ENCODE results near the gene NODAL.

Gene NODAL

DNA sequence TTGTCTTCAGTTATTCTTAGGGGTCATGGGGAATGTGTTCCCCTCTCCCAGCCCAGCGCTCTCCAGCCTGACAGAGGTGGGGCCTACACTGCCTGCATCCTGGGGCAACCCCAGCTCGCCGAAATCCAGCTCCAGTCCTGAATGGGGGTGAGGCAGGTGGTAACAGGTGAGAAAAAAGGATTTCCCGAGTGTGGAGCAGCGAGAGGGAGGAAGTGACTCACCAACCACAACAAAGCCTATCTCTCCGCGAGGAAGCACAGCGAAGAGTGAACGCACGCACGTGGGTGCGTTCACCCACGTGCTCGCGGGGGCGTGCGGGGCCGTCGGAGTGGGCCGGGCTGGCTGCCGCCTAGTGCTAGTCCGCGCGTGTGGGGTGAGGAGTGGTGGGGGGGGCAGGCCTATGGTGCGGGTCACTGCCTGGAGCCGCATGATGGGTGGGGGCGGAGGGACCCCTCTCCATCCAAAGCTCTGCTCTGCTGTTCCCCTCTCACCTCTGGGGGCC lies 36.2 kb upstream of the NODAL start (continued):
- no peak for TF ChIP-seq ZNF140 (tag by site-specific recombination; IDR thresholded peaks at IDR 0.05)
- TF ChIP-seq, protein P1, sequence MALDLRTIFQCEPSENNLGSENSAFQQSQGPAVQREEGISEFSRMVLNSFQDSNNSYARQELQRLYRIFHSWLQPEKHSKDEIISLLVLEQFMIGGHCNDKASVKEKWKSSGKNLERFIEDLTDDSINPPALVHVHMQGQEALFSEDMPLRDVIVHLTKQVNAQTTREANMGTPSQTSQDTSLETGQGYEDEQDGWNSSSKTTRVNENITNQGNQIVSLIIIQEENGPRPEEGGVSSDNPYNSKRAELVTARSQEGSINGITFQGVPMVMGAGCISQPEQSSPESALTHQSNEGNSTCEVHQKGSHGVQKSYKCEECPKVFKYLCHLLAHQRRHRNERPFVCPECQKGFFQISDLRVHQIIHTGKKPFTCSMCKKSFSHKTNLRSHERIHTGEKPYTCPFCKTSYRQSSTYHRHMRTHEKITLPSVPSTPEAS (tag by site-specific recombination; IDR thresholded peaks at IDR 0.05) = 0 out of 2 replicates have a peak, but pooled peaks have one; percentile 9
- TF ChIP-seq KLF8 (tag by site-specific recombination; IDR thresholded peaks at IDR 0.05) = peak; percentile 14; the same call in 1 of the 2 replicates
- TF ChIP-seq ZBTB7A (tag by site-specific recombination; IDR thresholded peaks at IDR 0.05; ENCODE audit: low read depth) = peak; percentile 38; the same call in 1 of the 2 replicates
- TF ChIP-seq ZNF776 (tag by site-specific recombination; IDR thresholded peaks at IDR 0.05; ENCODE audit: borderline replicate concordance) = no peak
- TF ChIP-seq REPIN1 (tag by site-specific recombination; IDR thresholded peaks at IDR 0.05; ENCODE audit: low read depth) = no peak
- peak; percentile 33; the same call in 1 of the 2 replicates for TF ChIP-seq ZXDB (tag by site-specific recombination; IDR thresholded peaks at IDR 0.05)
- TF ChIP-seq ZNF677 (tag by site-specific recombination; IDR thresholded peaks at IDR 0.05) = no peak
- TF ChIP-seq ZNF155 (tag by site-specific recombination; IDR thresholded peaks at IDR 0.05) = no peak
- no peak for TF ChIP-seq ZNF521 (tag by site-specific recombination; IDR thresholded peaks at IDR 0.05)
- TF ChIP-seq ZNF76 (tag by site-specific recombination; IDR thresholded peaks at IDR 0.05; ENCODE audit: borderline replicate concordance, low read depth) = no peak
- TF ChIP-seq ZNF660 (tag by site-specific recombination; IDR thresholded peaks at IDR 0.05) = no peak
- no peak for TF ChIP-seq ZNF530 (tag by site-specific recombination; IDR thresholded peaks at IDR 0.05; ENCODE audit: low read depth)
- TF ChIP-seq ZNF2 (tag by site-specific recombination; IDR thresholded peaks at IDR 0.05) = no peak
- peak; percentile 80; the same call in 1 of the 2 replicates for TF ChIP-seq ZNF335 (tag by site-specific recombination; conservative IDR thresholded peaks at IDR 0.05)
- no peak for TF ChIP-seq ZSCAN16 (tag by site-specific recombination; IDR thresholded peaks at IDR 0.05)
- no peak for TF ChIP-seq ZNF791 (tag by site-specific recombination; IDR thresholded peaks at IDR 0.05)
- peak; percentile 56 for TF ChIP-seq GLIS1 (tag by site-specific recombination; IDR thresholded peaks at IDR 0.05)
- no peak for TF ChIP-seq ZNF354C (tag by site-specific recombination; IDR thresholded peaks at IDR 0.05; ENCODE audit: borderline replicate concordance, low read depth)
- TF ChIP-seq ATF2 (tag by site-specific recombination; IDR thresholded peaks at IDR 0.05; ENCODE audit: low read depth) = no peak
- TF ChIP-seq ZNF670 (tag by site-specific recombination; IDR thresholded peaks at IDR 0.05; ENCODE audit: low read depth) = no peak
- TF ChIP-seq EGR2 (tag by site-specific recombination; IDR thresholded peaks at IDR 0.05; ENCODE audit: low read depth) = peak; percentile 99
- TF ChIP-seq, protein P2, sequence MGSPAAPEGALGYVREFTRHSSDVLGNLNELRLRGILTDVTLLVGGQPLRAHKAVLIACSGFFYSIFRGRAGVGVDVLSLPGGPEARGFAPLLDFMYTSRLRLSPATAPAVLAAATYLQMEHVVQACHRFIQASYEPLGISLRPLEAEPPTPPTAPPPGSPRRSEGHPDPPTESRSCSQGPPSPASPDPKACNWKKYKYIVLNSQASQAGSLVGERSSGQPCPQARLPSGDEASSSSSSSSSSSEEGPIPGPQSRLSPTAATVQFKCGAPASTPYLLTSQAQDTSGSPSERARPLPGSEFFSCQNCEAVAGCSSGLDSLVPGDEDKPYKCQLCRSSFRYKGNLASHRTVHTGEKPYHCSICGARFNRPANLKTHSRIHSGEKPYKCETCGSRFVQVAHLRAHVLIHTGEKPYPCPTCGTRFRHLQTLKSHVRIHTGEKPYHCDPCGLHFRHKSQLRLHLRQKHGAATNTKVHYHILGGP (tag by site-specific recombination; IDR thresholded peaks at IDR 0.05) = no peak
- no peak for TF ChIP-seq BCL11B (tag by site-specific recombination; IDR thresholded peaks at IDR 0.05; ENCODE audit: low read depth)
- TF ChIP-seq TSHZ1 (tag by site-specific recombination; IDR thresholded peaks at IDR 0.05; ENCODE audit: borderline replicate concordance) = no peak
- TF ChIP-seq OSR2 (tag by site-specific recombination; IDR thresholded peaks at IDR 0.05) = no peak
- TF ChIP-seq ZBTB44 (tag by site-specific recombination; IDR thresholded peaks at IDR 0.05) = no peak
- peak; percentile 31; the same call in 1 of the 2 replicates for TF ChIP-seq ZFP69B (tag by site-specific recombination; IDR thresholded peaks at IDR 0.05)
- no peak for TF ChIP-seq ZNF561 (tag by site-specific recombination; IDR thresholded peaks at IDR 0.05; ENCODE audit: borderline replicate concordance)

Data from HEK293 (cell line).